MM.1S (cell line): Measurements from ENCODE around the gene SLC12A2.

Experiments
- DNase-seq: peaks from one replicate; pipeline ENCODE4 v3.0.0-alpha.2; 2015
- H2AFZ ChIP-seq: fragments of 300-600 bp; sonication (generic); 2 replicates; pipeline ENCODE4 v1.6.0; 2016; ENCODE audit warnings: antibody characterized with exemption, low read length
- H3F3A ChIP-seq: fragments of 300-600 bp; sonication (generic); 2 replicates; pipeline ENCODE4 v1.6.1; 2016; ENCODE audit warnings: mild to moderate bottlenecking, antibody characterized with exemption, low read length, moderate library complexity, mixed read lengths; ENCODE audit not compliant: insufficient read depth
- H3K27ac ChIP-seq: fragments of 300-600 bp; sonication (generic); 2 replicates; pipeline ENCODE4 v1.5.1; 2016; ENCODE audit warnings: mild to moderate bottlenecking, low read length
- H3K27me3 ChIP-seq: fragments of 300-600 bp; sonication (generic); replicated peaks from 2 replicates; pipeline ENCODE4 v1.6.0; 2016; ENCODE audit warnings: low read length; ENCODE audit not compliant: insufficient read depth
- H3K36me3 ChIP-seq: fragments of 300-600 bp; sonication (generic); replicated peaks from 2 replicates; pipeline ENCODE4 v1.6.1; 2016; ENCODE audit warnings: mild to moderate bottlenecking, low read length, mixed read lengths; ENCODE audit not compliant: insufficient read depth
- H3K4me1 ChIP-seq: fragments of 300-600 bp; sonication (generic); 2 replicates; pipeline ENCODE4 v1.6.1; 2016; ENCODE audit warnings: low read length, mixed read lengths
- H3K4me2 ChIP-seq: fragments of 300-600 bp; sonication (generic); 2 replicates; pipeline ENCODE4 v1.6.0; 2016; ENCODE audit warnings: low read depth, low read length
- H3K4me3 ChIP-seq: fragments of 300-600 bp; sonication (generic); 2 replicates; pipeline ENCODE4 v1.5.1; 2016; ENCODE audit warnings: low read length, mixed read lengths
- H3K79me2 ChIP-seq: fragments of 300-600 bp; sonication (generic); 2 replicates; pipeline ENCODE4 v1.6.1; 2016; ENCODE audit warnings: mixed run types, low read length, mixed read lengths
- H3K9ac ChIP-seq: fragments of 300-600 bp; sonication (generic); 2 replicates; pipeline ENCODE4 v1.6.1; 2016; ENCODE audit warnings: low read length, mixed read lengths
- H3K9me2 ChIP-seq: fragments of 300-600 bp; sonication (generic); replicated peaks from 2 replicates; pipeline ENCODE4 v1.6.1; 2016; ENCODE audit warnings: mild to moderate bottlenecking, low read length, mixed read lengths; ENCODE audit not compliant: insufficient read depth
- H3K9me3 ChIP-seq: fragments of 300-600 bp; sonication (generic); replicated peaks from 2 replicates; pipeline ENCODE4 v1.6.1; 2016; ENCODE audit warnings: mild to moderate bottlenecking, low read length, mixed read lengths; ENCODE audit not compliant: insufficient read depth
- H4K20me1 ChIP-seq: fragments of 300-600 bp; sonication (generic); 2 replicates; pipeline ENCODE4 v1.6.1; 2016; ENCODE audit warnings: mild to moderate bottlenecking, low read length, moderate library complexity, mixed read lengths; ENCODE audit not compliant: insufficient read depth
- CTCF ChIP-seq: fragments of 300-600 bp; sonication (generic); IDR thresholded peaks from 2 replicates; pipeline ENCODE4 v1.5.1; 2016; ENCODE audit warnings: antibody characterized with exemption, low read length, mixed read lengths
- EZH2 ChIP-seq: fragments of 300-600 bp; sonication (generic); optimal IDR thresholded peaks from 2 replicates; pipeline ENCODE3; 2017; ENCODE audit warnings: low read depth, mild to moderate bottlenecking, antibody characterized with exemption, low read length, mixed read lengths
- EZH2phosphoT487 ChIP-seq: fragments of 300-600 bp; sonication (generic); IDR thresholded peaks from 2 replicates; pipeline ENCODE4 v1.6.1; 2018; ENCODE audit warnings: antibody characterized with exemption, low read length

SLC12A2 gene

GRCh38 chr5:128158342-128158741 is 74.8 kb downstream of the SLC12A2 start:
- H3K9me2 ChIP-seq, result no peaks in the 10 kb centered on the region
- H3K27ac ChIP-seq, result no peak overlapping the region
- H3K4me1 ChIP-seq, result no peaks in the 10 kb centered on the region
- H3K36me3 ChIP-seq, result no peaks in the 10 kb centered on the region
- H4K20me1 ChIP-seq, result no peaks in the 10 kb centered on the region
- H2AFZ ChIP-seq, result no peak overlapping the region
- no peaks in the 10 kb centered on the region for H3K79me2 ChIP-seq
- no peak overlapping the region for H3K4me2 ChIP-seq
- no peak overlapping the region for H3K4me3 ChIP-seq
- DNase-seq, result no peak
- H3K9ac ChIP-seq, result no peak overlapping the region
- no peaks in the 10 kb centered on the region for H3F3A ChIP-seq
- no peak for TF ChIP-seq EZH2phosphoT487
- no peaks in the 10 kb centered on the region for H3K9me3 ChIP-seq
- no peaks in the 10 kb centered on the region for H3K27me3 ChIP-seq

- no peak for TF ChIP-seq EZH2phosphoT487
- TF ChIP-seq EZH2, result no peak
- TF ChIP-seq CTCF, result no peak
- H3K36me3 ChIP-seq, result no peaks in the 10 kb centered on the region
- no peaks in the 10 kb centered on the region for H3K4me1 ChIP-seq
- no peaks in the 10 kb centered on the region for H3F3A ChIP-seq
- H3K79me2 ChIP-seq, result no peaks in the 10 kb centered on the region
- H3K27me3 ChIP-seq, result no peaks in the 10 kb centered on the region
- H3K9me2 ChIP-seq, result no peaks in the 10 kb centered on the region
- no peak overlapping the region for H3K4me3 ChIP-seq
- DNase-seq, result no peak
- no peak overlapping the region for H2AFZ ChIP-seq
- no peak overlapping the region for H3K4me2 ChIP-seq
- no peaks in the 10 kb centered on the region for H3K9me3 ChIP-seq
- H3K27ac ChIP-seq, result no peak overlapping the region
- no peaks in the 10 kb centered on the region for H4K20me1 ChIP-seq
- H3K9ac ChIP-seq, result no peak overlapping the region
These were observed 80.4 kb downstream of the SLC12A2 start for GRCh38 chr5:128163991-128164390.

DNA sequence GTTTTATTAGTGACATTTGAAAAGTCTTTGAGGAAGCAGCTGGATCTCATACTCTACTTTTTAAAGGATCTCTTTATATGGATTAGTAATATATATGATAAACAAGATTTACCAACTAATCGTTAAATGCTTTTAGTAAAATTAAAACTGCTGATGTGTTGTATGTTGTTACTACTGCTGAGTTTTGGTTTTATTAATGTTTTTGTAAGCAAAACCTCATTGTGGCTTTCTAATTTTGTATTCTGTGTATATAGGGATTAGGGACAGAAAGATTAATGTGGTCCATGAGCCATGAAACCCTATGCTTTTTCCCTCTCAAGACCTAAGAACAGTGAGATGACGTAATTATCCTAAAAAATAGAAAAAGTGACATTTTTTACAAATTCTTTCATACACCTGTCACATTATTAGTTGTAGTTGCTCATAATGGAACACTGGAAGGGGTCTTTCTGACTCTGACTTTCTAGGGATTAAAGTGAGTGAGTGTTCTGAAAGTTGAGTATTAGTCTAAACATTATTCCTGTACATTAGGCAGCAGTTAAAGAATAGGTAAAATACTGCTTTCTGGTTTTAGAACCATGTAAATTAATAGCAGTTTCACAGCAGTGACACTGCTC is 85.9 kb downstream of the SLC12A2 start:
- H3K4me2 ChIP-seq, result no peak overlapping the region
- DNase-seq, result no peak
- no peaks in the 10 kb centered on the region for H3K9me2 ChIP-seq
- H4K20me1 ChIP-seq, result no peaks in the 10 kb centered on the region
- no peaks in the 10 kb centered on the region for H3K36me3 ChIP-seq
- H3K27me3 ChIP-seq, result no peaks in the 10 kb centered on the region
- H3K4me1 ChIP-seq, result no peaks in the 10 kb centered on the region
- no peak overlapping the region for H3K4me3 ChIP-seq
- TF ChIP-seq CTCF, result no peak
- no peak for TF ChIP-seq EZH2phosphoT487
- no peak for TF ChIP-seq EZH2
- no peak overlapping the region for H3K9ac ChIP-seq
- no peaks in the 10 kb centered on the region for H3F3A ChIP-seq
- H3K27ac ChIP-seq, result no peak overlapping the region
- no peaks in the 10 kb centered on the region for H3K9me3 ChIP-seq
- H2AFZ ChIP-seq, result no peak overlapping the region
- no peaks in the 10 kb centered on the region for H3K79me2 ChIP-seq

DNA sequence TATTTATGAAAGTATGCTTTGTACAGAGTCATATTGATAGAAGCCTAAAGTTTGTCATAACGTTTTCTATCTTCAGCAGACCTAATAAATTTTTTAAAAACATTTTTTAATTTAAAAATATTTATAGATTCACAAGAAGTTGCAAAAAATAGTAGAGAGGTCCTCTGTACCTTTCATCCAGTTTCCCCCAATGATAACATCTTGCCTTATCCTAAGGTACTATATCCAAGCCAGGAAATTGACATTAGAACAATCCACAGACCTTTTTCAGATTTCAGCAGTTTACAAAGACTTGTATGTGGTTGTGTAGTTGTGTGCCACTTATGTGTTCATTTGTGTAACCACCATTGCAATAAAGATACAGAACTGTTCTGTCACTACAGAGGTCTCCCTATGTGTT is 88.5 kb downstream of the SLC12A2 start:
- no peak for DNase-seq
- no peaks in the 10 kb centered on the region for H3K36me3 ChIP-seq
- H3K27ac ChIP-seq, result no peak overlapping the region
- no peaks in the 10 kb centered on the region for H3F3A ChIP-seq
- no peak overlapping the region for H3K4me2 ChIP-seq
- no peak overlapping the region for H3K4me3 ChIP-seq
- no peak overlapping the region for H2AFZ ChIP-seq
- TF ChIP-seq EZH2 (no peak), CTCF (no peak), EZH2phosphoT487 (no peak)
- H3K9me3 ChIP-seq, result no peaks in the 10 kb centered on the region
- H3K9ac ChIP-seq, result no peak overlapping the region
- H3K79me2 ChIP-seq, result no peaks in the 10 kb centered on the region
- H4K20me1 ChIP-seq, result no peaks in the 10 kb centered on the region
- H3K9me2 ChIP-seq, result no peaks in the 10 kb centered on the region
- no peaks in the 10 kb centered on the region for H3K4me1 ChIP-seq
- no peaks in the 10 kb centered on the region for H3K27me3 ChIP-seq
